Measurements from ENCODE around the gene AJM1.
"Not testable (repeated sequence)": the region's sequence is repeated elsewhere in the genome, so short reads cannot be mapped to it uniquely, and the experiment has no call there.

AJM1 gene

DNA sequence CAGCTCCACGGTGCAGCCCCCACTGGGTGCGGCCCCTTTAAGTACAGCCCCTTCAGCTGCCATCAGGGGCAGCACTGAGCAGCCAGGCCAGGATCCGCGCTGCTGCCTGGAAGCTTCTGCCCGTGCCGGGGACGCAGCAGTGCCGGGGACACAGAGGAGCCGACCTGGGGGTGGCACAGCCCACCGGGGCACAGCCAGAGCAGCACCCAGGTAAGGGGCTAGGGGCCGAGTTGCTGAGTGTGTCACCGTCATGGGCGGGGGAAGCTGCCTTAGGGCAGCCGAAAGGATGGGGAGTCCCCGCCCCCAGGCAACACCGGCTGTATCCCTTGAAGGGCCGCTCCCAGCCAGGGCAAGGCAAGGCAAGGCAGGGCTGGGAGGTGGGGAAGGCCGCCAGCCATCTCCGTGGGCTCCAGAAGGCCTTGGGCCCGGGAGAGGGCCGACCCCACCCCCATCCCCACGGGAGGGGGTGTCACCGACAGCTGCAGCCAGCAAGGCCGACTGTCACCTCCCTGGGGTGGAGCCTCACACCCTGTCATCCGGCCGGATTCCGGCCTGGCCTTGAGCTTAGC is at the start of gene AJM1:
TSS of gene AJM1 (plus strand) at position 99 of the 569 bp plus-strand sequence. CDS start 1,937 bp downstream, outside the sequence.
- not testable (repeated sequence) for H3K36me3 Mint-ChIP-seq (ENCODE audit: low read depth); H3K4me1 Mint-ChIP-seq (ENCODE audit: low read depth); H3K27ac Mint-ChIP-seq; H3K9me3 Mint-ChIP-seq; H3K27me3 Mint-ChIP-seq
- peak within 1 kb of the TSS; percentile 75 for H3K4me3 Mint-ChIP-seq

- no peaks in the 10 kb centered on the region for H3K9me3 Mint-ChIP-seq
- no peaks in the 10 kb centered on the region for H3K36me3 Mint-ChIP-seq (ENCODE audit: low read depth)
- H3K4me3 Mint-ChIP-seq = no peak overlapping the region
- no peak overlapping the region for H3K27ac Mint-ChIP-seq
- H3K27me3 Mint-ChIP-seq = peaks cover 6% of the 10 kb centered on the region
- peaks cover 26% of the 10 kb centered on the region for H3K4me1 Mint-ChIP-seq (ENCODE audit: low read depth)
These were observed 49.0 kb upstream of the AJM1 start for GRCh38 chr9:136793086-136793946.

GRCh38 chr9:136794281-136794999 is 47.8 kb upstream of the AJM1 start:
- Mint-ChIP-seq H3K4me1 (ENCODE audit: low read depth) (peaks cover 19% of the 10 kb centered on the region), H3K27me3 (peaks cover 6% of the 10 kb centered on the region), H3K36me3 (ENCODE audit: low read depth) (no peaks in the 10 kb centered on the region), H3K27ac (no peak overlapping the region), H3K4me3 (no peak overlapping the region), H3K9me3 (no peaks in the 10 kb centered on the region)

DNA sequence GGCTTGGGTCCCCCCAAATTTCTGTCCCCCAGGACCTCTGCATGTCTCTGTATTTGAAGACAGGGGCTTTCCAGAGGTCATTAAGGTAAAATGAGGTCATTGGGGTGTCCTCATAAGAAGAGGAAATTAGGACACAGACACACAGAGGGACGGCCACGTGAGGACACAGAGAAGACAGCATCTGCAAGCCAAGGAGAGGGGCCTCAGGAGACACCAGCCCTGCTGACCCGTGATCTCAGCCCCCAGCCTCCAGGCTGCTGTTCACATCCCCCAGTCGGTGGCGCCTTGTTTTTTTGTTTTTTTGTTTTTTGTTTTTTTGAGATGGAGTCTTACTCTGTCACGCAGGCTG is 47.3 kb upstream of the AJM1 start:
- no peaks in the 10 kb centered on the region for H3K9me3 Mint-ChIP-seq
- H3K36me3 Mint-ChIP-seq (ENCODE audit: low read depth) = no peaks in the 10 kb centered on the region
- H3K4me3 Mint-ChIP-seq = no peak overlapping the region
- H3K4me1 Mint-ChIP-seq (ENCODE audit: low read depth) = peaks cover 19% of the 10 kb centered on the region
- no peak overlapping the region for H3K27ac Mint-ChIP-seq
- H3K27me3 Mint-ChIP-seq = peaks cover 6% of the 10 kb centered on the region

DNA sequence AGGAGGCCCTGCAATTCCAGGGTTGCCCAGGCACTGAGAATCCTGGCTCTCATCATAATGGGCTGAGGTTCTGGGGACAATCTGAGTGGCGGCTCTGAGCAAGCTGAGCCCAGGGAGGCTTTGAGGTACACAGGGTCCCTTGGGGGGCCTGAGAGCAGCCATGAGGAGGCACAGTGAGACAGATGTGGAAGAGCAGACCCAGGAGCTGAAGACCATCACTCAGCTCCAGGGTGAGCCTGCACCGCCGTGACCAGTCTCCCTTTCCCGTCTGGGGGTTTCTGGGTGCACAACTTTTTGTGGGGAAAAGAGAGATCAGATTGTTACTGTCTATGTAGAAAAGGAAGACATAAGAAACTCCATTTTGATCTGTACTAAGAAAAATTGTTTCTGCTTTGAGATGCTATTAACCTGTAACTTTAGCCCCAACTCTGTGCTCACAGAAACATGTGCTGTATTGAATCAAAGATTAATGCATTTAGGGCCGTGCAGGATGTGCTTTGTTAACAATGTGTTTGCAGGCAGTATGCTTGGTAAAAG is 46.0 kb upstream of the AJM1 start, which contains the start of gene CCDC183:
TSS of gene CCDC183 (plus strand) at position 101 of the 537 bp plus-strand sequence. CDS start at position 161, 60 bp downstream.
- Mint-ChIP-seq H3K36me3 (ENCODE audit: low read depth) (no peaks in the 10 kb centered on the region), H3K4me1 (ENCODE audit: low read depth) (peaks cover 24% of the 10 kb centered on the region), H3K27ac (no peak within 1 kb of the TSS), H3K27me3 (peaks cover 19% of the 10 kb centered on the region), H3K4me3 (no peak within 1 kb of the TSS), H3K9me3 (no peaks in the 10 kb centered on the region)

GRCh38 chr9:136796775-136797347 is 45.4 kb upstream of the AJM1 start:
- H3K27ac Mint-ChIP-seq; H3K4me3 Mint-ChIP-seq; H3K9me3 Mint-ChIP-seq; H3K36me3 Mint-ChIP-seq (ENCODE audit: low read depth): not testable (repeated sequence)
- H3K27me3 Mint-ChIP-seq = peaks cover 20% of the 10 kb centered on the region
- peaks cover 23% of the 10 kb centered on the region for H3K4me1 Mint-ChIP-seq (ENCODE audit: low read depth)

DNA sequence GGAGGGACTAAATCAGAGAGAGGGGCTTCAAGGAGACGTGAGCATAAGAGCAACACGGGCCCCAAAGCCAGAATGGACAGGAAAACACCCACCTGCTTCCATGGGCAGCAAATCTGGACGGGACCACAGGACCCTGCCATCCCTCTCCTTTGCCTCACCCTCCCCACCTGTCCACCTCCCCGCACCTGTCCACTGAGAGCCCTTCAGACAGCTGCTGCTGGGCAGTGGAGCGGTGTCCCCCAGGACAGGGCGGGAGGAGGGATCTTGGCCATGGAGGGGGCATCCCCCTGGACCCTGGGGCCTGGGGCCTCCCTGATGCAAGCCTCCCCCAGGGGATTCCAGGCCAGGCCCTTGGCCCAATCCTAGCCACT is 43.6 kb upstream of the AJM1 start:
- no peaks in the 10 kb centered on the region for H3K9me3 Mint-ChIP-seq
- no peaks in the 10 kb centered on the region for H3K36me3 Mint-ChIP-seq (ENCODE audit: low read depth)
- H3K27ac Mint-ChIP-seq = no peak overlapping the region
- peaks cover 17% of the 10 kb centered on the region for H3K4me1 Mint-ChIP-seq (ENCODE audit: low read depth)
- H3K27me3 Mint-ChIP-seq = peaks cover 26% of the 10 kb centered on the region
- no peak overlapping the region for H3K4me3 Mint-ChIP-seq

GRCh38 chr9:136799079-136799853 is 43.0 kb upstream of the AJM1 start:
- Mint-ChIP-seq H3K27me3 (peaks cover 26% of the 10 kb centered on the region), H3K36me3 (ENCODE audit: low read depth) (no peaks in the 10 kb centered on the region), H3K4me3 (no peak overlapping the region)

GRCh38 chr9:136799854-136800657 is 42.2 kb upstream of the AJM1 start:
- Mint-ChIP-seq H3K27ac (no peak overlapping the region), H3K27me3 (peaks cover 26% of the 10 kb centered on the region), H3K4me1 (ENCODE audit: low read depth) (peaks cover 17% of the 10 kb centered on the region), H3K4me3 (peak overlapping the region; percentile 80), H3K9me3 (no peaks in the 10 kb centered on the region), H3K36me3 (ENCODE audit: low read depth) (no peaks in the 10 kb centered on the region)

More at GRCh38 chr9:136799079-136799853, 43.0 kb upstream of the AJM1 start:
- H3K4me1 Mint-ChIP-seq (ENCODE audit: low read depth) = peaks cover 17% of the 10 kb centered on the region
- H3K9me3 Mint-ChIP-seq = no peaks in the 10 kb centered on the region
- H3K27ac Mint-ChIP-seq = no peak overlapping the region

DNA sequence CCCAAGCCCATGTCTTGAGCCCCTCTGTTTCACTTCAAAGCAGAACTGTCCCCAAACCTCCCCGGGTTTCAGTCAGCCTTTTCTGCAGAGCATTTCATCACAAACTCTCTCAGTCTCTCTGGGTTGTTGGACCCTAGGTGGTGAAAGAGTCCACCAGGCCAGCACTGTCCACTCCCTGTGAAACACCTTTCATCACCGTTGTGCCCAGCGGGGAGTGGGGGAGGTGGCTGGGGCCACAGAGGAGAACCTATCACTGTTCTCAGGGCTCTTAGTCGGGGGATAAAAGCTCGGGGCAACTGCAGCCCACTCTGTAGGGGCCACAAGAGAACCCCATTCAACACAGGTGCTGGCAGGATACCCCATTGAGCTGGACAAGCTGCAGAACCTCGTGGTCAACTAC is 40.0 kb upstream of the AJM1 start:
- peaks cover 20% of the 10 kb centered on the region for H3K27me3 Mint-ChIP-seq
- H3K4me3 Mint-ChIP-seq = no peak overlapping the region
- H3K4me1 Mint-ChIP-seq (ENCODE audit: low read depth) = peaks cover 24% of the 10 kb centered on the region
- H3K36me3 Mint-ChIP-seq (ENCODE audit: low read depth) = peaks cover 4% of the 10 kb centered on the region
- no peaks in the 10 kb centered on the region for H3K9me3 Mint-ChIP-seq
- H3K27ac Mint-ChIP-seq = no peak overlapping the region

DNA sequence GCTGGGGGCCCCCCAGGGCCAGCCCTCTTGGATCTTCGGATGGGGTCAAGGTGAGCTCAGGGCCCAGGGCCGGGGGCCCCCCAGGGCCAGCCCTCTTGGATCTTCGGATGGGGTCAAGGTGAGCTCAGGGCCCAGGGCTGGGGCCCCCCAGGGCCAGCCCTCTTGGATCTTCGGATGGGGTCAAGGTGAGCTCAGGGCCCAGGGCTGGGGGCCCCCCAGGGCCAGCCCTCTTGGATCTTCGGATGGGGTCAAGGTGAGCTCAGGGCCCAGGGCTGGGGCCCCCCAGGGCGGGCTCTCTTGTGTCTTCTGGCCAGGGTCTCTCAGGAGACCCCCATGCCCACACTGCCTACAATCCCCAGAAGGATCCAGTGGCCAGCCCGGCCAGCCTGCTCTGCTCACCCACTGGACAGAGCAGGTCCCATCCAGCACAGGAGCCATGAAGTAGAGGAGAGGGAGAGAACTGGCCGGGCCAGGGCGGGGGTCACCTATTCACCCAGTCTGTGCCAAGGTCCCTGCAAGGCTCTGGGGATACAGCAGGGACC is 39.2 kb upstream of the AJM1 start:
- H3K27me3 Mint-ChIP-seq = peaks cover 20% of the 10 kb centered on the region
- not testable (repeated sequence) for H3K4me3 Mint-ChIP-seq; H3K36me3 Mint-ChIP-seq (ENCODE audit: low read depth); H3K27ac Mint-ChIP-seq; H3K9me3 Mint-ChIP-seq
- H3K4me1 Mint-ChIP-seq (ENCODE audit: low read depth) = peaks cover 24% of the 10 kb centered on the region

- Mint-ChIP-seq H3K4me1 (ENCODE audit: low read depth) (peaks cover 27% of the 10 kb centered on the region), H3K4me3 (no peak overlapping the region), H3K9me3 (no peaks in the 10 kb centered on the region), H3K27me3 (peaks cover 20% of the 10 kb centered on the region), H3K36me3 (ENCODE audit: low read depth) (peaks cover 7% of the 10 kb centered on the region), H3K27ac (no peak overlapping the region)
These were observed 38.4 kb upstream of the AJM1 start for GRCh38 chr9:136803551-136804508.

All from stimulated activated naive CD8-positive, alpha-beta T cell treated with anti-CD3 and anti-CD28 coated beads, Interleukin-15, Interleukin-2, amounts not matched to agents 100 ng/mL and 50 ng/mL, for 24 hours (primary cell).